Left forelimb (tissue), 1 donor: Measurements from ENCODE around the gene RIPOR1.

Source experiments
- DNase-seq: peaks from one replicate; pipeline ENCODE4 v3.0.0-alpha.2; 2018; ENCODE audit warnings: low spot score

Gene RIPOR1

DNA sequence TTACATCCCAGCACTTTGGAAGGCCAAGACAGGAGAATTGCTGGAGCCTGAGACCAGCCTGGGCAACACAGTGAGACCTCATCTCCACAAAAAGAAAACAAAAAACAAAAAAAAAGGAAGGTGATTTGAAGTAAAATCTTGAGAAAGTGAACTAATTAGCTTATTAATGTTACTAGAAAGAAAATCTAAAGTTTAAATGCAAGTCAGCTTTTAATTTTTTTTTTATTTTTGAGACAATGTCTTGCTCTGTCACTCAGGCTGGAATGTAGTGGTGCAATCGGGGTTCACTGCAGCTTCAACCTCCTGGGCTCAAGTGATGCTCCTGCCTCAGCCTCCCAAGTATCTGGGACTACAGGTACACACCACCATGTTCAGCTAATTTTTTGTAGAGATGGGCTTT is 30.2 kb downstream of the RIPOR1 start:
- no peak for DNase-seq

DNA sequence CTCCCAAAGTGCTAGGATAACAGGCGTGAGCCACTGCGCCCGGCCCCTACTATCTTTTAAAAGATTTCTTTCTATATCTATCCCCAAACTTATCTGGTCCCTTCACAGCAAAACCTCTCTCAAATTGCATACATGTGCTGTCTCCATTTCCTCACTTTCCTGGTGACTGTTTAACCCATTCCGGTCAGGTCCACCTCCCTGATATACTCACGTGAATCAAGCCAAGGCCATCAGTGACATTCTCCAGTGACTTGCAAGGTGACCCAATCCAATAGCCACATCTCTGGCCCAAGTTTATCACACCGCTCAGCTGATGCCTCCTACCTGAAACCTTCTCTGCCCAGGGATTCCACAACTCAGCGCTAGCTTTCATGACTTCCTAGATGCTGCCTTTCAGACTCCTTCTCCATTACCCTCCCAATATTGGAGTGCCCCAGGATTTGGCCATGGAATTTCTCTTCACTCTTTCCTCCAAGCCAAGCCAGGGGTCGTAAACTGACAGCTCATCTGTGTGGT is 32.3 kb downstream of the RIPOR1 start:
- no peak for DNase-seq

DNA sequence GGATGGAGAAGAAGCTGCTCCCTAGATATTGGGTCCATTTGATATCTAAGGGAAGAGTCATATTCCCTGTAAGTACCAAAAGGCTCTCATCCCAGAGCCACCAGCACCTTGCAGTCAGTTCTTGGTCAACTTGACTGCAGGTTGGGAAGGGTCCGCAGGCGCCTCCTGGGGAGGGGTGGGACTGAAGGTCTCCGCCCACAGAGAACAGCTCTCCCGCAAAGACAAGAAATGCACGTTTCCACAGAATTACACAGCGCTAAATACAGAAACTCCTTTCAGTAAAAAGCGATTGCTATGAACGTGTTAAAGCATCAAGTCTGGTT is 32.8 kb downstream of the RIPOR1 start:
- no peak for DNase-seq

DNA sequence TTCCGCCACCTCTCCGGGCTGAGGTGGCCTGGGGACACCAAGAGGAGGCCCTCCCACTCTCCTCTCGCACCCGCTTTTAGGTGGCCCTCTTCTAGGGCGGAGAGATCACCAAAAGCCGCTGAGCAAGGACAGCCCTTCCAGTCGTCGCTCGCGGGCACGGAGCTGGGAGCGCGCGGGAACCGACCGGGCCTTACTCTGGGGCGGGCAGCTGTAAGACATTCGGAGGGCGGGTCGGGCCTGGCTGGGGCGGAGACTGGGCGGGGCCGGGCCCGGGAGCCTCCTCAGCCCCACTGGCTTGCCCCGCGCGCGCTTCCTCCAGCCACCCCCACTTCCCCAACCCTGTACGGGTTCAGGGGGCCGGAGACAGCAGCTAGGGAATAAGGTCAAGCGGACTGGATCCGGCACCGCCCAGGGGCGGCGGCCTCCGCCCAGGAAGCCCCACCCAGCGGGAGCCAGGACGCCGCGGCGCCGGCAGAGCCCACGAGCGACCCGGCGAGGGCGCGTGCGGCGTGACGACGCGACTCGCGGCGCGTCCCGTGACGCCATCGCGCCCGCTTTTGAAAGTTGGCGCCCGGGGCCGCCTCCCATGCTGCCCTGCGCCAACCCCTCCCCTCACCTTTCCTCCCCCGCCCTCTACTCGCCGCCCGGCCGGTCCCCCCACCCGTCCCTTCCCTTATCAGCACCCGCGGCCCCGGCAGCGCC is 33.3 kb downstream of the RIPOR1 start:
- DNase-seq: peak; percentile 97

DNA sequence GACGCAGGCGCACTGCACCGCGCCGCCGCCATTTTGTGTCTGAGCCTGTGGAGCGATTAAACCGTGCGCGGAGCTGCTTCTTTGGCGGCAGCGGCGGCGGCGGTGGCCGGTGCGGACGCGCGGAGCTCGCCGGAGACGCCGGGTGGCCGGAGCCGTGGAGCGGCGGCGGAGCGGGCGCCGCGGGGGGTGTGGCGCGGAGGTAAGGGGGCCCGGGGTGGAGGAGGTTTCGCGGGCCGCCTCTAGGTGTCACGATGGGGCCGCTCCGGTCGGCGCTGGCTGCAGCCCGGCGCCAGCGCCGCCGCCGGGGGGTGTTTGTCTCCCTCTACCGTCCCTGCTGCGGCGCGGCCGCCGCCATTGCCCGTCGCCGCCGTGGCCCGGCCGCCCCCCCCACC is 33.9 kb downstream of the RIPOR1 start, which contains the start of gene CTCF:
Gene CTCF, plus strand, starts transcription at position 1 of the 392 bp plus-strand sequence. CDS start 48,307 bp downstream, outside the sequence.
- no peak for DNase-seq

DNA sequence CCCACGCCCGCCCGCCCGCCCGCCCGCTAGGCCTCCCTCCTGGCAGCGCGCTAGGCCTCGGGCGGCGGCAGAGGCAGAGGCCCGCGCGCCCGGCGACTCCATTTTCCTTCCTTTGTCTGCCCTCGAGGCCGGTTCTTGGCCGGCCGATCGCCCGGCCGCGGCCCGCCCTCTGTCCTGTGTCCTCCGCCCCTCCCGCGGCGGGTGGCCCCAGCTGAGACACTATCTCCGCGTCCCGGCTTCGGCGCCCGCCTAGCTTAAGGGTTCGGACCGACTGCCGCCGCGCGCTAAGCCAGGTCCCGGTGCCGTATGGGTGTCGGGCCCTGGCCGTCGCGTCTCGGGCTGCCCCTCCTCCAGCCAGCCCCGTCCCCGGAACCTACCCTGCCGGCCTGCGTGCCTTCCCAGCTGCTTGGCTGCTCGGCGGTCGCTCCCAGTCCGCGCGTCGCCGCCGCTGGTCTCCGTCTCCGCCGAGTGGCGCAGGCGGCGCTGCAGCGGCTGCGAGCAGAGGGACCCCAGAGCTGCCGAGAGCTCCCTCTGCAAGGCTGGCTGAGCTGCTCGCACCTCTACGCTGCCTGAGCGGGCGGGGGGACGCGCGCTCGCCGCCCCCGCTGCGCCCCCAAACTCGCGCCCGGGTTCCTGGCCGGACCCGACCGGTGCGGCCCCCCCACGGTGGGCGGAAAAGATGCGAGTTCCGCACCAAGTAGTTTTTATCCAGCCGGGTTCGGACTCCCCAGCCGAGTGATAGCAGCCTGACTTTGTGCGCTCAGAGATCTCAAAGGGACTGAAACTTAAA is 34.5 kb downstream of the RIPOR1 start:
- DNase-seq: peak; percentile 84

DNA sequence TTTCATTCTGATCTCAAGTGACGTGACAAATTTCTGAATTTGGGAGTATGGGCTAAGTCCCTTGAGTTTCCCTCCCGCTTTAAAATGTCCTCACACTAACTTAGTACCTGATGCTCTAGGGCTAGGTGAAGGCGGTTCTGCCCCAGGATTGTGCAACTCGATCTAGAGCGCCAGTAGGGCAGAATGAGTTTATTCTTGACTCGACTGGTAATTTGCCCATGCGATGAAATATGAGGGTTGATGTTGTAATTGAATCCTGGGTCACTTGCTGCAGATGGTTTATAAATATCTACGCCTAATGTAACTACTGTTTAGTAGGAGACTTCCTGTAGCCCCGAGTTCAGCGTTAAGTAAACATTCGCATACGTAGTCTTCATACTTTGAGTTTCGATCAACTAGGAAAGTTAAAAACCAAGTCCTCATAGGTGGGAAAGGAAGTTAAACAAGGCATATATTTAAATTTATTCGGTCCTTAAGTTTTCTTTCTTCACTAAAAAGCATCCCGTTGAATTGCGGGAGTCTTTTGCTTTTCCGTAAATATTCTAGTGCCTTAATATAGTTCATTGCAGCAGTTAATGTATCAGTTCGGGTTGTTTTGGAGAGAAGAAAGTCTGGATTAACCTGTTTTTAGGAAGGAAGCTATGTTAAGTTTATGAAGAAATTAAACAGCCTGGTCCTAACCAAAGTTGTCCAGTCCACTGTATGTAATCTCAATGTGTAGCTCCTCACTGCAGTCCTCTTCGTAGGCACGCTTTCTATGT is 35.3 kb downstream of the RIPOR1 start:
- DNase-seq: no peak

DNA sequence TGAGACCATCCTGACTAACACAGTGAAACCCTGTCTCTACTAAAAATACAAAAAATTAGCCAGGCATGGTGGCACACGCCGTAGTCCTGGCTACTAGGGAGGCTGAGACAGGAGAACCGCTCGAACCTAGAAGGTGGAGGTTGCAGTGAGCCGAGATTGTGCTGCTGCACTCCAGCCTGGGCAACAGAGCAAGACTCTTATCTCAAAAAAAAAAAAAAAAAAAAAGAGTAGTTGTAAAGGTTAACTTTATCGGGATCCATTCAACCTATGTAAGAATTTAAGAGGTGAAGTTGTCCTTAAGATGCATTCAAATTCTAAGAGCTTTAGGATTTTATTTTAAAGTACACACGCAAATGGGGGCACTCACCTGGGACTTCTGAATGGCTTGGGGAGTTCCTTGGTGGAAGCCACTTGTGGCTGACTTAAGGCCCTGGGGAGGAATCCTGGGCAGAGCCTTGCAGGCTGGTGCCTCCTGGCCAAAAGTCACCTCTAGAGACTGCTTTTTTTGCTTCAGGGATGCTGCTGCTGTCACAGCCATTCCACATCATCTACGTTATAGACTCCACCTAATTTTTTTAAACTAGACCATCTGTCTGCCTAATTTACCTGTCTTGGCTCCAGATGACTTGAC is 37.0 kb downstream of the RIPOR1 start:
- DNase-seq: no peak

DNA sequence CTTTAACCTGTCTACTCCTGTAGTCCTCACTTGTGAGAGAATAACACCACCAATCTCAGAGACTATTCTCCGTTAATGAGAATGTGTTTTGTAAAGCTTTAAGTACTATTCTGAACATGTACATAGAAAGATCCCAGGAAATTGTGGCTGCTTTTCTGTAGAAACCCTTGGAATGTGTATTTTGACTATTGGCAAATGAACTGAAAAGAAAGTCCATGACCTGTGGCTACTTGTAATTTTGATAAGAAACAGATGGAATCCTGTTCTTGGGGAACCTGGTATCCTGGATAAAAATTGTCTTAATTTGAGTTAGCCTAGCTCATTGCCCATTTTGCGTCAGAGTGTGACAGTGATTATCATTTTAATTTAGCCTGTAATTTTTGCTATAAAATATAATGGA is 42.8 kb downstream of the RIPOR1 start:
- no peak for DNase-seq

DNA sequence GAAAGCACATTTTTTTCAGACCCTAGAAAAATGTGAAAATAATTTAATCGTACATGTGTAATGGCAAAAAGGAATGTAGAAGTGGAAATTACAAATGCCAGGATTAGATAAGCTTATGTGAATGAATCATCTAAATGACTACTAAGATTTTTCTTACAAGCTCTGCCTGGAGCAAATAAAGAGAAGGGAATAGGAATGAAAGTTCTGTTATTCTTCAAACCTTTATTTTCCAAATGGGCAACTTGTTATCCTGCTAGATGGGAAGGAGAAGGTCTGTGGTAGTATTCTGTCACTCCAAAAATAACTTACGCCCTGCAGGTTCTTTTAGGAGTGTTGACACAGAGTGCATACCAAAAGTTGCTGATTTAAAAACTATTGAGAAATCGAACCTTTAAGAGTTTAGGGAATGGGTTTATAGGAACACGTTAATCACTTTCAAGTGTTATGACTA is 43.4 kb downstream of the RIPOR1 start:
- DNase-seq: no peak

DNA sequence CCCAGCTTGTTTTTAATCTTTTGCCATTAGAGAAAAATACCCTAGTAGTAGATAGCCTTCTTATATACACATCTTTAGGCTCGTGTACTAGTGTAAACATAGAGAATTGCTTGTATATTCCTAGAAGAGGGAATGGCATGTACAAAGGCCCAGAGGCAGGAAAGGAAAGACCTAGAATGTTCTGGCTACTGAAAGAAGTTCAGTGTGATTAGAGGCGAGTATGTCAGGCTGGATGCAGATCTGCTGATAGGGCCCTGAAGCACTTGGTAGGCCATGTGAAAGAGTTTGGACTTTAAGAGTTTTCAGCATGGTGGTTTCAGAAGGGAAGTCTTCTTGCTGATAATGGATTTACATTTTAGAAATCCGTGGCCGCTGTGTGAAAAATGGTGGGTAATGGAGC is 51.1 kb downstream of the RIPOR1 start:
- DNase-seq: no peak

DNA sequence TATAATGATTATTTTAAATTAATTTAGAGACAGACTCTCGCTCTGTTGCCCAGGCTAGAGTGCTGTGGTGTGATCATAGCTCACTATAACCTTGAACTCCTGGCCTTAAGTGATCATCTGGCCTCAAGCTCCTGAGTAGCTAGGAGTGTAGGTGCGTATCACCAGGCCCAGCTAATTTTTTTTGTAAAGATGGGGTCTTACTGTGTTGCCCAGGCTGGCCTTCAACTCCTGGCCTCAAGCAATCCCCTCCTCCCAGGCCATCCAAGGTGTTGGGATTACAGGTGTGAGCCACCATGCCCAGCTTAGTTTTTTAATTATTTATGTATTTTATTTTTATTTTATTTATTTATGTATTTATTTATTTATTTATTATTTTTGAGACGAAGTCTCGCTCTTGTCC is 51.6 kb downstream of the RIPOR1 start:
- no peak for DNase-seq

DNA sequence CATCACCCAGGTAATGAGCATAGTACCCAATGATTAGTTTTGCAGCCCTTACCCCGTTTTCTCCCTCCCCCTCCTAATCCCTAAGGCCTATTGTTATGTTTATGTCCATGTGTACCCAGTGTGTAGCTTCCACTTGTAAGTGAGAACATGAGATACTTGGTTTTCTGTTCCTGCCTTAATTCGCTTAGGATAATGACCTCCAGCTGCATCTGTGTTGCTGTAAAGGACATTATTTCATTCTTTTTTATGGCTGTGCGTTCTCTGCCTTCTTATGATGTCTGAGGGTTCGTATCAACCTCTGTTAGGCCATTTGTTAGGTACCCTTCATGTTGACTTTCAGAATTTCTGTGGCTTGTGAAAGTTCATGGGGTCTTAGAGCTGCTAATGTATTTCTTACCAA is 64.7 kb downstream of the RIPOR1 start:
- no peak for DNase-seq

DNA sequence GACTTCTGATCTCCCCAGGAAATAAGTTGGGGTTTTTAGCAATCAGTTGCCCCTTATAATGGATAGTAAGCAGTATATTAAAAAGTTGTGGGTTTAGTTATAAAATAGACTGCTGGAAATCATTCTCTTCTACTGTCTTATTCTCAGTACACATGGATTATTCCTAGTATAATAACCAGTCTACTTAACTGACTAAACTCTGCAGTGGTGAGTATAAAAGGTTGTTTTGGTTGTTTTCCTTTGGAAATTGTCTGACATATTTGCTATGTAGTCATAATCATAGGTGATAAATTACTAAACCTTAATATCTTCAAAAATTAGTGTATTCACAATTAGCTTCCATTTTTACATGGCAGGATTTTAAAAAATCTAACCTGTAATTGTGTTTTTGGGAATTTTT is 65.1 kb downstream of the RIPOR1 start:
- no peak for DNase-seq

DNA sequence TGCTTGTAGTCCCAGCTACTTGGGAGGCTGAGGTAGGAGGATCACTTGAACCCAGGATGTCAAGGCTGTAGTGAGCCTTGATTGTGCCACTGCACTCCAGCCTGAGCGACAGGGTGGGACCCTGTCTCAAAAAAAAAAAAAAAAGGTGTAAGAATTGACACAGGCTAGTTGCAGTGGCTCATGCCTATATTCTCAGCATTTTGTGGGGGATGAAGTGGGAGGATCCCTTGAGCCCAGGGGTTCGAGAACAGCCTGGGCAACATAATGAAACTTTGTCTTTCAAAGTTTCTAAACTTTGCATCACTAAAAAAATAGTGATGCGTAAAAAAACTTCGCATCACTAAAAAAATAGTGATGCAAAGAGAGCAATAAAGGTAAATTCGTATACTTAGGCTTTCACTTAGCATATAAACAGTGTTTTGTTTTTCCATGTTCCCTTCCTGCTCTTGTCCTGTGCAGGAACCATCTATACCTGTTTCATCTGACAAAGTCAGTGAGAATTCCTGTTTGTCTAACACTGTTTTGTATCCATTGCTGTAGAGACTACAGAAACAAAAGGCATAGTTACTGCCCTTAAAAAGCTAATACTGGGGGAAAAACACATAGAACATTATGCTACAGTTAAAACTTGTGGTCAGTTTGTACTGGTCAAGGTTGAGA is 65.8 kb downstream of the RIPOR1 start:
- DNase-seq: no peak

DNA sequence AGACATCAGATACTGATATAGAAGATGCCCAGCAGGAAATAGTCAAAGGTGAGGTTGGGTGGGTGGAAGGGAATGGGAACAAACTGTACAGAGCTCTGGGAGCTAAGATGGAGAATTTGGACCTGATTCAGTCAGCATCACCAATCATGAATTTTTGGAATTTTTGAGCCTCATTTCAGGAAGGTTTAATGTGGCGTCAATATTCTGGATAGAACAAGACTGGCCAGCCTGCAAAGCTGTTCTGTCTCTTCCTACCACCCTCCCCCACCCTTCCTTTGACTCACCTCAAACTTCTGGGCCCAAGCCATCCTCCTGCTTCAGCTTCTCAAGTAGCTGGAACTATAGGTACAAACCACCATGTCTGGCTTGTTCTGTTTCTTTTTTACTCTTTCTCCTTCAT is 66.3 kb downstream of the RIPOR1 start:
- DNase-seq: no peak
